Measurements from ENCODE around the gene TSTD2.

TSTD2 gene

DNA sequence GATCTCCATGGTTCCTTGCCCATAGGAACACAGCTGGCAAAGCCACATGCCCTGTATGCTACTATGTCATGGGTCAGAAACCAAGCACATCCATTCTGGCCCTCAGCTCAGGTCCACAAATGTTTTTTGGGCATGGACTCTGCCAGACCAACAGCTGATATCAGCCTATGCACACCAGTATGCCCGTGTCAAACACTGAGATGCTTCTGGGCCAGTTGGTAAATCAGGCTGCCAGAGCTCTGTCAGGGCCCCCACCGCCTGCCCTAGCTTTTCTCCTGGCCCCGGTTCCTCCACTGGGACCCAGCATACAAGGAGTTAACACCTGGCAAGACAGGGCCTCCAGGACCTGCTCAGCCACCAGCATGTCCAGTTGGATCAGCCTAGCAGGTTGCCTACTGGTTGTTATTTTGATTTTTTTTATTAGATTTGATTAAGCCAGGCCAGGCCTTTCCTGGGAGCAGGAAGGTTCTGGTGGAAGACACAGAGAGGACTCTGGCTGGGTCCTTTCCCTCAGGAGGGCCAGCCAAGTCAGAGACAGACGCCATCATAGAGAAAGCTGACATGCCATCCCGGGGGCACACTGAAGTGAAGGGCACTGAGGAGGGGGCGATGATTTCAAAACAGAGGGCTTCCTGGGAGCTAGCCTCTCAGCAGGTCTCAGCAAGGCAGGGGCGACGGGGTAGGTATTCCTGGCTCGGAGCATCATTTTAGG is 65.8 kb downstream of the TSTD2 start:
- Mint-ChIP-seq H3K4me1 (peaks cover 5% of the 10 kb centered on the region), H3K27me3 (ENCODE audit: low read depth, poor library complexity) (peaks cover 10% of the 10 kb centered on the region), H3K36me3 (ENCODE audit: low read depth) (no peaks in the 10 kb centered on the region), H3K4me3 (no peak overlapping the region), H3K9me3 (no peaks in the 10 kb centered on the region), H3K27ac (no peak overlapping the region)
- TF ChIP-seq, protein P1, sequence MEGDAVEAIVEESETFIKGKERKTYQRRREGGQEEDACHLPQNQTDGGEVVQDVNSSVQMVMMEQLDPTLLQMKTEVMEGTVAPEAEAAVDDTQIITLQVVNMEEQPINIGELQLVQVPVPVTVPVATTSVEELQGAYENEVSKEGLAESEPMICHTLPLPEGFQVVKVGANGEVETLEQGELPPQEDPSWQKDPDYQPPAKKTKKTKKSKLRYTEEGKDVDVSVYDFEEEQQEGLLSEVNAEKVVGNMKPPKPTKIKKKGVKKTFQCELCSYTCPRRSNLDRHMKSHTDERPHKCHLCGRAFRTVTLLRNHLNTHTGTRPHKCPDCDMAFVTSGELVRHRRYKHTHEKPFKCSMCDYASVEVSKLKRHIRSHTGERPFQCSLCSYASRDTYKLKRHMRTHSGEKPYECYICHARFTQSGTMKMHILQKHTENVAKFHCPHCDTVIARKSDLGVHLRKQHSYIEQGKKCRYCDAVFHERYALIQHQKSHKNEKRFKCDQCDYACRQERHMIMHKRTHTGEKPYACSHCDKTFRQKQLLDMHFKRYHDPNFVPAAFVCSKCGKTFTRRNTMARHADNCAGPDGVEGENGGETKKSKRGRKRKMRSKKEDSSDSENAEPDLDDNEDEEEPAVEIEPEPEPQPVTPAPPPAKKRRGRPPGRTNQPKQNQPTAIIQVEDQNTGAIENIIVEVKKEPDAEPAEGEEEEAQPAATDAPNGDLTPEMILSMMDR (IDR thresholded peaks at IDR 0.05), result no peak
- DNase-seq, result no peak

DNA sequence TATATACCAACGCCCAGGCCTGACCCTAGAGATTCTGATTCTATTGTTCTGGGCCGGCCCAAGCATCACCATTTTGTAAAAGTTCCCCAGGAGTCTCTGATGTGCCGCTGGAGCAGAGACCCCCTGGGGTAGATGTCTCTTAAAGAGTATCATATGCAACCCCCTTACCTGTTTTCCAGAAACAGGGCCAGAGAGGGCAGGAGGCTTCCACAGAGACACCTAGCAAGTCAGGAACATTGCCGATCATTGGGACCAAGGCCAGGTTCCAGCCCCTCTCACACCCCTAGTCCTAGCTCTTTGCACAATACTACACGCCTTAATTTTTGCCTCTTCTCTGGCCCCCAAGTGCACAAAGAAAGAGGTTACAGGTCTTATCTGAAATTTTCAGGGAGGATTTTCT is 67.9 kb downstream of the TSTD2 start:
- no peaks in the 10 kb centered on the region for H3K4me1 Mint-ChIP-seq
- H3K9me3 Mint-ChIP-seq, result no peaks in the 10 kb centered on the region
- no peaks in the 10 kb centered on the region for H3K36me3 Mint-ChIP-seq (ENCODE audit: low read depth)
- no peak for DNase-seq
- no peak overlapping the region for H3K4me3 Mint-ChIP-seq
- no peak overlapping the region for H3K27ac Mint-ChIP-seq
- H3K27me3 Mint-ChIP-seq (ENCODE audit: low read depth, poor library complexity), result peaks cover 17% of the 10 kb centered on the region
- TF ChIP-seq, protein P1 (IDR thresholded peaks at IDR 0.05), result no peak

DNA sequence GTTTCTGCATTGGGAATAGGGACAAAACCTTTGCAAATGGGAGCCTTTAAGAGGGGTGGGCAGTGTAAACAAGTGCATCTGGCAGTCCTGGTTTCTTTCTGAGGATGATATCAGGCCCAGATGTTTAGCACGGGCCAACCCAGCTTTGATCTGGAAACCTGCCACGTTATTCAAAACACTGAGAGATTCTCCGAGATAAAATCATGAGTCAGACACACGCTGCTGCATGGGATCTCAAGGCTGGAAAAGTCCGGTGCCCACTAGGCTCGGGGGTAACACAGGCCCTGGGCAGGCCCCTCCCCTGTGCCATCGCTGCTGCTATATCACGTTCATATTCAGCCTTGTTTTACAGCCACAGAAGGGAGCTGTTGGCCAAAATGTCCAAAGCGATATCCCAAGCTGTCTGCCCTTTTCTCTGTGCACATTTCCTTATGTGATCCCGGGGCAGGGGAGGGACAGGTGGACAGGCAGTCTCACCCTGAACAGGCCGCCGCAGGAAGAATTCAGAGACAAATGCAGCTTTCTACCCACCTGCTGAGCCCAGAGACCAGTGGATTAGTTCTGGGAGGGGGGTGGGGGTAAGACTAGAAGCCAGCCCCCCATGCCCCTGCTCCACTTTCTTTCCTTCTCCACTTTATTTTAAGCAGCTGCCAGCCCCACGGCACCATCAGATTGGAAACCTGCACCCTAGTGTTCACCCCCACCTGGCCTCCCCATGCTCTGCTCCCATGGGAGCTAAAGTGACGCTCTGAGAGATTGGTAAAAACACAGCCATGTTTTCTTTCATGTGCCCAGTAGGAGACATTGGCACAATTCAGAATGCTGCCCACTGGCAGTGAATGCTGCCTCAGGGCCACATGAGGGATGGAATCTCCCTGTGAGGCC is 68.6 kb downstream of the TSTD2 start:
- Mint-ChIP-seq H3K9me3 (no peaks in the 10 kb centered on the region), H3K27ac (no peak overlapping the region), H3K36me3 (ENCODE audit: low read depth) (no peaks in the 10 kb centered on the region), H3K4me1 (no peaks in the 10 kb centered on the region), H3K4me3 (no peak overlapping the region), H3K27me3 (ENCODE audit: low read depth, poor library complexity) (peaks cover 23% of the 10 kb centered on the region)
- DNase-seq, result no peak
- TF ChIP-seq, protein P1 (IDR thresholded peaks at IDR 0.05), result no peak

DNA sequence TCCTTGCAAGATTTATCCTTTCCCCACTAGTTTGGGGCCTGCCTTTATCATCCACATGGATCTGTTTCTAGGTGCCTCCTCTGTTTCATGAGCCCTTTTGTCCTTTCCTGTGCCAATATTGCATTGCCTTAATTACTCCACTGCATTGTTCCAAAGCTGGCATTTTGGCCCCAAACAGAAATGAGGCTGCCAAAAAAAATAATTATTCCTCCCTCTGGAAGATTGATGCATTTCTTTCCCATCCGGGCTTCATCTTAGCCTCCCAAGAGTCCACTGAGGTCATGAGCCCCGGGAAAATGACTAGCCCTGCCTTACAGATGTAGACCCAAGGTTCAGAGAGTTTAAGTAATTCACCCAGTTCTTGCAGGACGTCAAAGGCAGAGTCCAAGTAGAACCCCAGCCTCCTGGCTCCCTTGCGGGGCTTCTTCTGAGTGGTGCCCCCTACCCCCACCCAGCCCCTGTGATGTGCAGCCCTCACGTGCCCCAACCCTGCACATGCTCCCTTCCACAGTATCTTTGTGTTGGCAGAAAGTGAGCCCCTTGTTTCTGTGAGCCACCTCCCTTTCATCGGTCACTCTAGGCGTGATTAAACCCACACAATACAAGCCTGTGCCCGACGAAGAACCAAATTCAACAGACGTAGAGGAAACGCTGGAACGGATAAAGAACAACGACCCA is 69.6 kb downstream of the TSTD2 start:
- TF ChIP-seq, protein P1 (IDR thresholded peaks at IDR 0.05), result no peak
- DNase-seq, result no peak
- Mint-ChIP-seq H3K27me3 (ENCODE audit: low read depth, poor library complexity) (peaks cover 29% of the 10 kb centered on the region), H3K27ac (no peak overlapping the region), H3K4me1 (no peaks in the 10 kb centered on the region), H3K36me3 (ENCODE audit: low read depth) (no peaks in the 10 kb centered on the region), H3K9me3 (no peaks in the 10 kb centered on the region), H3K4me3 (no peak overlapping the region)

DNA sequence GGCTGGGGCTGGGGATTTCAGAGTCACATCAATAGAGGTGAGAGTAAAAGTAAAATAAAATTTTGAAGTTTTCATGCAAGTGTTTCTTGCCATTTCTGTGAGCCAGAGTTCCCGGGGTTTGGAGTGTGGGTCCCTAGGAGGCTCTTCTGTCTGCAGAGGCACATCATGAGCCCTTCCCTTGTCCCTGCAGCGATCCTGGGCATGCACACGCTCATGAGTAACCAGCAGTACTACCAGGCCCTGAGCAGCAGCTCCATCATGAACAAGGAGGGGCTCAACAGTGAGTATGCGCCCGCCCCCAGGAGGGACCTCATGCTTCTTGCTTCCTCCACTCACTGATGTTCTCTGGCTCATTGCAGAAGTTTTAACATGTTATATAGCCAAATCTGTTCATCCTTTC is 70.6 kb downstream of the TSTD2 start:
- TF ChIP-seq, protein P1 (IDR thresholded peaks at IDR 0.05), result no peak
- DNase-seq, result no peak
- Mint-ChIP-seq H3K4me3 (no peak overlapping the region), H3K27ac (no peak overlapping the region), H3K27me3 (ENCODE audit: low read depth, poor library complexity) (peaks cover 27% of the 10 kb centered on the region), H3K36me3 (ENCODE audit: low read depth) (no peaks in the 10 kb centered on the region), H3K9me3 (no peaks in the 10 kb centered on the region), H3K4me1 (no peaks in the 10 kb centered on the region)
